Esophagus muscularis mucosa (tissue), 4 donors: ENCODE measurements around the gene KRT9. TPM values are rescaled to one million over a fixed set of nuclear protein-coding genes. Genes with fewer than 3 reads are reported as not detected.
"Not testable (repeated sequence)": the region's sequence is repeated elsewhere in the genome, so short reads cannot be mapped to it uniquely, and the experiment has no call there.

Experiments used
- DNase-seq: peaks from one replicate; pipeline ENCODE4 v3.0.0-alpha.2; 2017; ENCODE audit errors: extremely low spot score
- H3K27ac ChIP-seq, 4 donors: fragments of 200-600 bp; sonication (generic); replicated peaks in 1 of 4; 1 replicate in 3 of 4; 2 replicates in 1 of 4; pipeline ENCODE4 v1.5.1; 2016 to 2019; ENCODE audit warnings: mild to moderate bottlenecking in 1 of 4
- H3K27me3 ChIP-seq, 4 donors: fragments of 200-600 bp; sonication (generic); one replicate each; pipeline versions ENCODE4 v1.5.1 to v1.6.0; 2016 to 2019
- H3K36me3 ChIP-seq, 4 donors: fragments of 200-600 bp; sonication (generic); one replicate each; pipeline ENCODE4 v1.5.1; 2016 to 2019
- H3K4me1 ChIP-seq, 4 donors: fragments of 200-600 bp; sonication (generic); one replicate each; pipeline ENCODE4 v1.5.1; 2016 to 2019
- H3K4me3 ChIP-seq, 4 donors: fragments of 200-600 bp; sonication (generic); 1 replicate in 2 of 4; 2 replicates in 2 of 4; pipeline ENCODE4 v1.5.1; 2016 to 2019; ENCODE audit warnings: mild to moderate bottlenecking in 4 of 4, moderate library complexity in 1 of 4
- H3K9me3 ChIP-seq, 4 donors: fragments of 200-600 bp; sonication (generic); 1 replicate in 3 of 4; 2 replicates in 1 of 4; pipeline ENCODE4 v1.5.1; 2016 to 2019
- EP300 ChIP-seq: sonication (generic); formaldehyde crosslinking; IDR thresholded peaks from one replicate; pipeline ENCODE4 v1.6.1; 2017; ENCODE audit warnings: antibody characterized with exemption
- POLR2A ChIP-seq: fragments of 450-650 bp; IDR thresholded peaks from one replicate; pipeline ENCODE4 v1.6.1; 2017; ENCODE audit warnings: antibody characterized with exemption, moderate library complexity, mild to moderate bottlenecking, low read depth
- POLR2AphosphoS5 ChIP-seq, 2 donors: sonication (generic); formaldehyde crosslinking; IDR thresholded peaks; one replicate each; pipeline ENCODE4 v1.6.1; 2017; ENCODE audit warnings: antibody characterized with exemption in 2 of 2
- WGBS: methylation state at CpG from one replicate; pipeline ENCODE4 v1.1.5; 2018; 5-methylcytosine and 5-hydroxymethylcytosine counted together
- intact Hi-C: fragments of 100-400 bp; cut with DNase I; formaldehyde crosslinking; loops from one replicate; pipeline ENCODE4 v1.15.1; 2023
- total RNA-seq, 4 donors: library from RNA; depleted of rRNA; stranded (reverse); fragments of >200 nt; gene quantifications; one replicate each; pipeline versions ENCODE4 v1.1.0 to v1.2.1, GENCODE V29; 2016
- TF ChIP-seq, protein P1 (sequence below), 3 experiments: fragments of 200-600 bp in 2 of 3; fragments of 450-650 bp in 1 of 3; sonication (generic) in 2 of 3; IDR thresholded peaks; one replicate each; pipeline ENCODE4 v1.5.1; 2017 to 2019; ENCODE audit warnings: antibody characterized with exemption in 3 of 3, mild to moderate bottlenecking in 2 of 3, moderate library complexity in 1 of 3

KRT9 gene
- total RNA-seq, 4 donors from 2014 or later: not detected

DNA sequence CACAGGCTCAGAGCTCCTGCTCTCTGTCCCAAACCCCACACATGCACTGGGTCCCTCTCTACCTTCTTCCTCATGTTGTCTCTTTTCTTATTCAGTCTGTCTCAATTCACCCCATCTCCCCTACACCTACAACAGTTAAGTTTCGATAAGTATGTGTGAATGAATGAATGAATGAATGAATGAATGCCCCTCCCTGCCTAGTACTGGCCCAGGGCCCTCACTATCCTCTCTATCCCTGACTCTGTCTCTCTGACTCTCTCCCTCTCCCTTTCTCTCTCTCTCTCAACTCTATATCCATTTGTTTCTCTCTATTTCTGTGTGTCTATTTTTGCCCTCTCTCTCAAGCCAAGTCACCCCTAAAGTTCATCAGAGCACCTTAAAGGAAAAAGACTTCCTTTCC, 6.7 kb upstream of the KRT9 start:
- H3K27ac ChIP-seq: no peak overlapping the region
- intact Hi-C loops: no loop called here
- no peak for DNase-seq
- H3K36me3 ChIP-seq: no peaks in the 10 kb centered on the region
- peaks cover 0 to 65% (median 0%) of the 10 kb centered on the region in 4 donors for H3K27me3 ChIP-seq
- WGBS: 87% methylated on average over 1 of the region's 1 CpG
- TF ChIP-seq, protein P1, sequence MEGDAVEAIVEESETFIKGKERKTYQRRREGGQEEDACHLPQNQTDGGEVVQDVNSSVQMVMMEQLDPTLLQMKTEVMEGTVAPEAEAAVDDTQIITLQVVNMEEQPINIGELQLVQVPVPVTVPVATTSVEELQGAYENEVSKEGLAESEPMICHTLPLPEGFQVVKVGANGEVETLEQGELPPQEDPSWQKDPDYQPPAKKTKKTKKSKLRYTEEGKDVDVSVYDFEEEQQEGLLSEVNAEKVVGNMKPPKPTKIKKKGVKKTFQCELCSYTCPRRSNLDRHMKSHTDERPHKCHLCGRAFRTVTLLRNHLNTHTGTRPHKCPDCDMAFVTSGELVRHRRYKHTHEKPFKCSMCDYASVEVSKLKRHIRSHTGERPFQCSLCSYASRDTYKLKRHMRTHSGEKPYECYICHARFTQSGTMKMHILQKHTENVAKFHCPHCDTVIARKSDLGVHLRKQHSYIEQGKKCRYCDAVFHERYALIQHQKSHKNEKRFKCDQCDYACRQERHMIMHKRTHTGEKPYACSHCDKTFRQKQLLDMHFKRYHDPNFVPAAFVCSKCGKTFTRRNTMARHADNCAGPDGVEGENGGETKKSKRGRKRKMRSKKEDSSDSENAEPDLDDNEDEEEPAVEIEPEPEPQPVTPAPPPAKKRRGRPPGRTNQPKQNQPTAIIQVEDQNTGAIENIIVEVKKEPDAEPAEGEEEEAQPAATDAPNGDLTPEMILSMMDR (IDR thresholded peaks at IDR 0.05): no peak
- TF ChIP-seq POLR2A: no peak
- no peak for TF ChIP-seq POLR2AphosphoS5 (IDR thresholded peaks at IDR 0.05)
- TF ChIP-seq EP300: no peak
- H3K4me3 ChIP-seq: no peak overlapping the region
- H3K9me3 ChIP-seq: no peaks in the 10 kb centered on the region
- H3K4me1 ChIP-seq: no peaks in the 10 kb centered on the region

DNA sequence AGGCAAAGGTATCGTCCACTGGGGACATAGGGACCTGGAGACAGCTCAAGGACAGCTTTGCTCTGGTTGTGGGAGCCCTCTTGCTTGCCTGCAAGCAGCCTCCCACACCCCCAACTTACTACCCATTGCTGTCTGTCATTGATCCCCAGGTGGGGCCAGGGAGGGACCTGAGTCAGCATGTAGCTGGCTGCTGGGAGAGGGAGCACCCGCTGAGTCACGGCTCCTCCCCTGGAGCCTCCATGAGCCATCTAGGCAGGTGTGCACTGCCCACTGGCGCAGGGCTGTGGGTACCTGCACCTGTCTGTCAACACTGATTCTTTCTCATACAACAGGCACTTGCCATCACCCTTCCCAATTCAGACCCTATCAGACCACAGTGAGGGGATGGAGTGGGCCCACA, 4.9 kb upstream of the KRT9 start:
- H3K27me3 ChIP-seq: peaks cover 0 to 70% (median 0%) of the 10 kb centered on the region in 4 donors
- H3K27ac ChIP-seq, H3K36me3 ChIP-seq, H3K4me3 ChIP-seq, H3K9me3 ChIP-seq, DNase-seq, H3K4me1 ChIP-seq, intact Hi-C loops: not testable (repeated sequence)
- 71% methylated on average over 4 of the region's 4 CpGs for WGBS

DNA sequence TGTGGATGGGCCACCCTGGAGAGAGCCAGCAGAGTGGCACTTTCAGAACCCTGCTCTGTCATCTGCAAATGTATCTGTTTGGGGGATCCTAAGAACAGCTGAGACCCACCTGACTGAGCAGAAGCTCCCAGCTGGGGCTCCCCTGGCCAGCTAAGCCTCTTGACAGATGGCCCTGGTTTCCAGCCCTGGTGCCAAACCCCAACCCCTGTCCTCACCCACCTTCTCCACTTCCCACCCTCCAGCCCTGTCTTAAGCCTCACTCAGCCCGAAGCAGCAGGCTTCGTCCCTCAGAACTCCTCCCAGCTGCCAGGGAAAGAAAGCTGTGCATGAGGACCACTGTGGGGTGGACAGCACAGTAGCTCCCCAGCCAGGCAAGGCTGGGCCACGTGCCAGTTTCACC, 3.5 kb upstream of the KRT9 start:
- WGBS: 68% methylated on average over 3 of the region's 3 CpGs
- H3K9me3 ChIP-seq: no peaks in the 10 kb centered on the region
- H3K27ac ChIP-seq: no peak overlapping the region
- H3K4me3 ChIP-seq: no peak overlapping the region
- H3K27me3 ChIP-seq: peaks cover 0 to 76% (median 0%) of the 10 kb centered on the region in 4 donors
- no peaks in the 10 kb centered on the region for H3K4me1 ChIP-seq
- DNase-seq: no peak
- no peaks in the 10 kb centered on the region for H3K36me3 ChIP-seq
- no peak for TF ChIP-seq POLR2AphosphoS5 (IDR thresholded peaks at IDR 0.05)
- TF ChIP-seq EP300: no peak
- no peak for TF ChIP-seq POLR2A
- TF ChIP-seq, protein P1 (IDR thresholded peaks at IDR 0.05): no peak
- intact Hi-C loops: no loop called here

DNA sequence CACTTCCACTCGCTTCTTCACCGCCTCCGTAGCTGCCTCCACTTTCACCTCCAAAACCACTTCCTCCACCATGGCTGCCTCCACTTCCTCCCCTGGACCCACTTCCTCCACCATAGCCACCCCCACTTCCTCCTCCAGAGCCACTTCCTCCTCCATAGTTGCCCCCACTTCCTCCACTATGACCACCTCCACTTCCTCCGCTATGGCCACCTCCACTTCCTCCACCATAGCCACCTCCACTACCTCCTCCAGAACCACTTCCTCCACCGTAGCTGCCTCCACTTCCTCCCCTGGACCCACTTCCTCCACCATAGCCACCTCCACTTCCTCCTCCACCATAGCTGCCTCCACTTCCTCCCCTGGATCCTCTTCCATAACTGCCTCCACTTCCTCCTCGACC, 4.5 kb downstream of the KRT9 start:
- Histone ChIP-seq H3K4me1 (no peaks in the 10 kb centered on the region), H3K9me3 (no peaks in the 10 kb centered on the region), H3K4me3 (no peak overlapping the region), H3K27ac (no peak overlapping the region), H3K27me3 (peaks cover 0 to 28% (median 0%) of the 10 kb centered on the region in 4 donors), H3K36me3 (no peaks in the 10 kb centered on the region)
- WGBS: 78% methylated on average over 6 of the region's 6 CpGs
- intact Hi-C loops: no loop called here
- DNase-seq: no peak
- no peak for TF ChIP-seq POLR2AphosphoS5 (IDR thresholded peaks at IDR 0.05)
- TF ChIP-seq, protein P1 (IDR thresholded peaks at IDR 0.05): no peak
- no peak for TF ChIP-seq POLR2A
- no peak for TF ChIP-seq EP300

DNA sequence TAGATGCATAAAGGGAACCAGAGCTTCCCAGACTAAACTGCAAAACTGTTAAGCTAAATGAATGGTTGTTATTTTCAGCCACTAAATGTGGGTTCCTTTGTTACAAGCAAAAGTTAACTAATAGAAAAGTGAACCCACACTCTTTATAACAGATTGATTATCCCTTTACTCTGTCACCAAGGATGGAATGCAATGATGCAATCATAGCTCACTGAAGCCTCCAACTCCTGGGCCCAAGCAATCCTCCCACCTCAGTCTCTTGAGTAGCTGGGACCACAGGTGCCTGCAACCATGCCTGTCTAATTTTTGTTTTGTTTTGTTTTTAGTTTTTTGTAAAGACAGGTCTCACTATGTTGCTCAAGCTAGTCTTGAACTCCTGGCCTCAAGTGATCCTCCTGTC, 6.5 kb downstream of the KRT9 start:
- Histone ChIP-seq H3K36me3 (no peaks in the 10 kb centered on the region), H3K4me1 (no peaks in the 10 kb centered on the region), H3K9me3 (no peaks in the 10 kb centered on the region), H3K27ac (no peak overlapping the region), H3K27me3 (peaks cover 0 to 34% (median 0%) of the 10 kb centered on the region in 4 donors), H3K4me3 (no peak overlapping the region)
- TF ChIP-seq POLR2A (no peak), POLR2AphosphoS5 (IDR thresholded peaks at IDR 0.05) (no peak), EP300 (no peak)
- TF ChIP-seq, protein P1 (IDR thresholded peaks at IDR 0.05): no peak
- intact Hi-C loops: no loop called here
- no peak for DNase-seq
